ENCODE results near the gene RIPOR3. TPM values are rescaled to one million over a fixed set of nuclear protein-coding genes. Genes with fewer than 3 reads are reported as not detected.
"Not testable (repeated sequence)": the region's sequence is repeated elsewhere in the genome, so short reads cannot be mapped to it uniquely, and the experiment has no call there.

The RIPOR3 gene
- total RNA-seq, 1 experiment from 2014 or later: not detected

GRCh38 chr20:50726955-50727791, 35.8 kb upstream of the RIPOR3 start:
- DNase-seq (ENCODE audit: low read depth, low spot score): no peak
- in situ Hi-C loops (cut with HindIII; ENCODE audit: low pct_unique_long_range_greater_than_20kb, low sequenced_read_pairs): no loop called here

GRCh38 chr20:50725724-50726005, 34.3 kb upstream of the RIPOR3 start:
- in situ Hi-C loops (cut with HindIII; ENCODE audit: low pct_unique_long_range_greater_than_20kb, low sequenced_read_pairs): no loop called here
- no peak for DNase-seq (ENCODE audit: low read depth, low spot score)

GRCh38 chr20:50724851-50725723, 33.7 kb upstream of the RIPOR3 start:
- in situ Hi-C loops (cut with HindIII; ENCODE audit: low pct_unique_long_range_greater_than_20kb, low sequenced_read_pairs): no loop called here
- DNase-seq (ENCODE audit: low read depth, low spot score): peak; percentile 83

DNA sequence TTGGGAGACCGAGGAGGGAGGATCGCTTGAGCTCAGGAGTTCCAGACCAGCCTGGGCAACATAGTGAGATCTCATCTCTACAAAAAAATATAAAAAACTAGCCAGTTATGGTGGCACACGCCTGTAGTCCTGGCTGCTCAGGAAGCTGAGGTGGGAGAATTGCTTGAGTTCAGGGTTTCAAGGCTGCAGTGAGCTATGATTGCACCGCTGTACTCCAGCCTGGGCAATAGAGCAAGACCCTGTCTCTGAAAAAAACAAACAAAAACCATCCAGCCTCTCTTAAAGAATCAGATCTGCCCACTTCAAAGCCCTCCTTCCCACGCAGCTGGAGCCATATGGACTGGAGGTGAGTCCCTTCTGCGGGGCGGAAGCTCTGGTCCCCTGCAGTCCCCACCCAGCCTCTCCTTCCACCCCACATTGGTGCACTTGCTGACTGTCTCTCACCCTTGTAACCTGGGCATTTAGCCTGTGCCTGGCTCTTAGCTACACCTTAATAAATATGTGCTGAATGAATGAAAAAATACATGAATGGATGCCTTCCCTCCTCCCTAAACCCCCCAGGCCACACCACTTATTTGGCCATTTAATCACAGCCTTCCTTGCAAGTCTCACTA, 32.9 kb upstream of the RIPOR3 start:
- in situ Hi-C loops (cut with HindIII; ENCODE audit: low pct_unique_long_range_greater_than_20kb, low sequenced_read_pairs): no loop called here
- no peak for DNase-seq (ENCODE audit: low read depth, low spot score)

GRCh38 chr20:50723672-50724071, 32.3 kb upstream of the RIPOR3 start:
- no peak for DNase-seq (ENCODE audit: low read depth, low spot score)
- in situ Hi-C loops (cut with HindIII; ENCODE audit: low pct_unique_long_range_greater_than_20kb, low sequenced_read_pairs): no loop called here

GRCh38 chr20:50722424-50723155, 31.2 kb upstream of the RIPOR3 start:
- no peak for DNase-seq (ENCODE audit: low read depth, low spot score)
- in situ Hi-C loops (cut with HindIII; ENCODE audit: low pct_unique_long_range_greater_than_20kb, low sequenced_read_pairs): no loop called here

GRCh38 chr20:50721881-50722281, 30.5 kb upstream of the RIPOR3 start:
- DNase-seq (ENCODE audit: low read depth, low spot score): no peak
- in situ Hi-C loops (cut with HindIII; ENCODE audit: low pct_unique_long_range_greater_than_20kb, low sequenced_read_pairs): no loop called here

DNA sequence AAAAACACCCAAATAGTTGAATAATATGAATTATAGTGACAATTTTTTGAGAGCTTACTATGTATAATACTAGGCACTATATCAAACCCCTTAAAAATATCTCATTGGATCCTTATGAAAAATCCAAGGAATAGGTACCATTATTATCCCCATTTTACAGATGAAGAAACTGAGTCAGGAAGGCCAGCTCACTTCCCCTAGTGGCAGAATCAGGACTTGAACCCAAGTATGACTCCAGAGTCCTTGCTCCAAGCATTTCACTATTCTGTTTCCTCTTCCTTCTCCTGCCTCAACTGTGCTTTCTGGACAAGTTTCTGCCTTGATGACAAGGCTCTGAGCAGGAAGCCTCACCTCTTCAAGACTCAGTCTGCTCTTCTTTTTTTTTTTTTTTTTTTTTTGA, 29.2 kb upstream of the RIPOR3 start:
- DNase-seq (ENCODE audit: low read depth, low spot score): no peak
- in situ Hi-C loops (cut with HindIII; ENCODE audit: low pct_unique_long_range_greater_than_20kb, low sequenced_read_pairs): no loop called here

GRCh38 chr20:50720026-50720425, 28.7 kb upstream of the RIPOR3 start:
- no peak for DNase-seq (ENCODE audit: low read depth, low spot score)
- in situ Hi-C loops (cut with HindIII; ENCODE audit: low pct_unique_long_range_greater_than_20kb, low sequenced_read_pairs): no loop called here

DNA sequence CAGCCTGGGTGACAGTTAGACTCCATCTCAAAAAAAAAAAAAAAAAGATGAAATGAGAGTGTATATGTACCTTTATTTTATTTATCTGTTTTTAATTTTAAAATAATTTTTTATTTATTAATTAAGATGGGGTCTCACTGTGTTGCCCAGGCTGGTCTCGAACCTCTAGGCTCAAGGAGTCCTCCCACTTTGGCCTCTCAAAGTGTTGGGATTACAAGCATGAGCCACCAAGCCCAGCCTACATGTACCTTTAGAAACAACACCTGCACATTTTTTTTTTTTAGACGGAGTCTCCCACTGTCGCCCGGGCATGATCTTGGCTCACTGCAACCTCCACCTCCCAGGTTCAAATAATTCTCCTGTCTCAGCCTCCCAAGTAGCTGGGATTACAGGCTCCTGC, 28.0 kb upstream of the RIPOR3 start:
- in situ Hi-C loops (cut with HindIII; ENCODE audit: low pct_unique_long_range_greater_than_20kb, low sequenced_read_pairs): loop anchor here (10.0 kb wide), 1 partner anchor 75 kb away; no protein-coding TSS in a partner anchor
- DNase-seq (ENCODE audit: low read depth, low spot score): no peak

- DNase-seq (ENCODE audit: low read depth, low spot score): no peak
- in situ Hi-C loops (cut with HindIII; ENCODE audit: low pct_unique_long_range_greater_than_20kb, low sequenced_read_pairs): loop anchor here (10.0 kb wide), 1 partner anchor 73 kb away; no protein-coding TSS in a partner anchor
These were observed 26.8 kb upstream of the RIPOR3 start for GRCh38 chr20:50717974-50718761.

DNA sequence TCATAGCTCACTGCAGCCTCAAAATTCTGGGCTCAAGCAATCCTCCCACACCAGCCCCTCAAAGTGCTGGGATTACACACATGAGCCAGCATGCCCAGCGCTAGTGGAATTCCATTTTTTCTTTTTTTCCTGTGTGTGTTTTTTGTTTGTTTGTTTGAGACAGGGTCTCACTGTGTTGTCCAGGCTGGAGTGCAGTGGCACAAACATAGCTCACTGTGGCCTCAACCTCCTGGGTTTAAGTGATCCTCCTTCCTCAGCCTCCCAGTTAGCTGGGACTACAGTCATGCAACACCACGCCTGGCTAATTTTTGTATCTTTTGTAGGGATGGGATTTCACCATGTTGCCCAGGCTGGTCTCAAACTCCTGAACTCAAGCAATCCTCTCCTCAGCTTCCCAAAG, 26.0 kb upstream of the RIPOR3 start:
- in situ Hi-C loops (cut with HindIII; ENCODE audit: low pct_unique_long_range_greater_than_20kb, low sequenced_read_pairs): loop anchor here (10.0 kb wide), 1 partner anchor 73 kb away; no protein-coding TSS in a partner anchor
- no peak for DNase-seq (ENCODE audit: low read depth, low spot score)

DNA sequence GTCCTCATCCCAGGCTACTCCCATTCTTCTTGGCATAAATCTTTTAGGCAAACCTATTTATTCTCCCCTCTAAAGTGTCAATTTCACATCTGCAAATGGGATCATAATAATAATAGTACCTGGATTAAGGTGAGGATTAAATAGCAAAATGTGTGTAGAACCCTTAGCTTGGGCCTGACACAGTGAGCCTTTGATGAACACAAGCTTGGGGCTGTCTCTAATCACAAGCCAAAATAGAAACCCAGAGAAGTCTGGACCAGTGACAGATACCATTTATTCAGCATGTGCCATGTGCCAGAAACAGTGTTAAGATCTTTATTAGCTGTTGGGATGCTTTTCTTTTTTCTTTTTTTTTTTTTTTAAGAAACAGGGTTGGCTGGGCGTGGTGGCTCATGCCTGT, 25.2 kb upstream of the RIPOR3 start:
- in situ Hi-C loops (cut with HindIII; ENCODE audit: low pct_unique_long_range_greater_than_20kb, low sequenced_read_pairs): loop anchor here (10.0 kb wide), 1 partner anchor 72 kb away; no protein-coding TSS in a partner anchor
- no peak for DNase-seq (ENCODE audit: low read depth, low spot score)

- DNase-seq (ENCODE audit: low read depth, low spot score): no peak
- in situ Hi-C loops (cut with HindIII; ENCODE audit: low pct_unique_long_range_greater_than_20kb, low sequenced_read_pairs): loop anchor here (10.0 kb wide), 1 partner anchor 71 kb away; no protein-coding TSS in a partner anchor
These were observed 24.4 kb upstream of the RIPOR3 start for GRCh38 chr20:50715694-50716093.

DNA sequence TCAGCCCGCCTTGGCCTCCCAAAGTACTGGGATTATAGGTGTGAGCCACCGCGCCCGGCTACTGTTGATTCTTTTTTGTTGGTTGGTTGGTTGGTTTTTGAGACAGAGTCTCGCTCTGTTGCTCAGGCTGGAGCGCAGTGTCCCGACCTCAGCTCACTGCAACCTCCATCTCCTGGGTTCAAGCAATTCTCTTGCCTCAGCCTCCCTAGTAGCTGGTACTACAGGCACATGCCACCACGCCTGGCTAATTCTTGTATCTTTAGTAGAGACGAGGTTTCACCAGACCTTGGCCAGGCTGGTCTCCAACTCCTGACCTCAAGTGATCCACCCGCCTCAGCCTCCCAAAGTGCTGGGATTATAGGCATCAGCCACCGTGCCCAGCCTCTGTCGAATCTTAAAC, 23.1 kb upstream of the RIPOR3 start:
- in situ Hi-C loops (cut with HindIII; ENCODE audit: low pct_unique_long_range_greater_than_20kb, low sequenced_read_pairs): loop anchor here (10.0 kb wide), 1 partner anchor 70 kb away; no protein-coding TSS in a partner anchor
- not testable (repeated sequence) for DNase-seq (ENCODE audit: low read depth, low spot score)

DNA sequence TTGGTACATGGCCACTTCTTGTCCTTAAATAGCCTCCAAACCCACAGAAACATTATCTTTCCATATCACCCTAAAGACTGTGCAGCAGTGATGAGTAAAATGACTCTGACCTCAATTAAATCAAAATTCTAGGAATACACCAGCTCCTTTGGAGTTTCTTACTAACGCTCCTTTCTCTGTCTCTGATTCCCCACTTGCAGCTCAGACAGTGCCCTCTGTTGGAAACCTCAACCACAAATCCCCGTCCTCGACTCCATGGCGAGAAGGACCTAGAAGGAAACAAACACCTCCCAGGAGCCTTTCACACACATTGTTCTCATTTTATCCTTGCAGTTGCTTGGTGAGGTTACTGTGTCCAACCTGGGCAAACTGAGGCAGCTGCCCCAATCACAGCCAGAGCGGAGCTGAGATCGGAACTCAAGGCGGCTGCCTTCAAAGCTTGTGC, 22.3 kb upstream of the RIPOR3 start:
- DNase-seq (ENCODE audit: low read depth, low spot score): peak; percentile 62
- in situ Hi-C loops (cut with HindIII; ENCODE audit: low pct_unique_long_range_greater_than_20kb, low sequenced_read_pairs): loop anchor here (10.0 kb wide), 1 partner anchor 69 kb away; no protein-coding TSS in a partner anchor

All from SK-MEL-5 (cell line).